SK-N-MC (cell line): ENCODE results near the gene RBM42.
A peak's percentile ranks its signal among the peaks of the same experiment; 100 is the strongest.

Source experiments
- DNase-seq: peaks from one replicate; pipeline ENCODE4 v3.0.0-alpha.2; 2011; ENCODE audit warnings: low read depth, low spot score
- H3K27ac ChIP-seq: fragments of 200-600 bp; sonication (generic); 2 replicates; pipeline ENCODE4 v1.5.1; 2016; ENCODE audit warnings: mixed run types
- H3K36me3 ChIP-seq: fragments of 200-600 bp; sonication (generic); 2 replicates; pipeline ENCODE4 v1.6.1; 2017; ENCODE audit warnings: antibody characterized with exemption, low read length, mixed read lengths; ENCODE audit not compliant: insufficient read depth
- H3K4me3 ChIP-seq: fragments of 200-600 bp; sonication (generic); 2 replicates; pipeline ENCODE4 v1.5.1; 2016
- H3K9ac ChIP-seq: fragments of 200-600 bp; sonication (generic); 2 replicates; pipeline ENCODE4 v1.8.0; 2017; ENCODE audit warnings: mixed run types, mixed read lengths; ENCODE audit not compliant: insufficient read length
- H3K9me3 ChIP-seq: fragments of 200-600 bp; sonication (generic); 2 replicates; pipeline ENCODE4 v1.6.1; 2017; ENCODE audit warnings: low read depth, mild to moderate bottlenecking, antibody characterized with exemption, low read length, moderate library complexity, mixed read lengths
- EZH2 ChIP-seq: fragments of 200-600 bp; sonication (generic); IDR thresholded peaks from one replicate; pipeline ENCODE4 v1.6.1; 2017; ENCODE audit warnings: antibody characterized with exemption
- FOXP2 ChIP-seq: optimal IDR thresholded peaks from 2 replicates; pipeline ENCODE3; 2011; ENCODE audit warnings: mild to moderate bottlenecking, moderate library complexity; ENCODE audit not compliant: insufficient read depth; ENCODE audit errors: extremely low read length, control extremely low read depth
- POLR2AphosphoS5 ChIP-seq: IDR thresholded peaks from 2 replicates; pipeline ENCODE4 v1.6.1; 2012; ENCODE audit warnings: mild to moderate bottlenecking, low read depth, low read length, borderline replicate concordance

The RBM42 gene

GRCh38 chr19:35628264-35628564, 622 bp upstream of the RBM42 start:
- Histone ChIP-seq H3K27ac (peak overlapping the region; percentile 74; the same call in 1 of the 2 replicates), H3K9ac (peak overlapping the region; percentile 91), H3K4me3 (peak overlapping the region; percentile 96), H3K9me3 (no peaks in the 10 kb centered on the region), H3K36me3 (peaks cover 26% of the 10 kb centered on the region)
- no peak for DNase-seq
- TF ChIP-seq POLR2AphosphoS5, result no peak

DNA sequence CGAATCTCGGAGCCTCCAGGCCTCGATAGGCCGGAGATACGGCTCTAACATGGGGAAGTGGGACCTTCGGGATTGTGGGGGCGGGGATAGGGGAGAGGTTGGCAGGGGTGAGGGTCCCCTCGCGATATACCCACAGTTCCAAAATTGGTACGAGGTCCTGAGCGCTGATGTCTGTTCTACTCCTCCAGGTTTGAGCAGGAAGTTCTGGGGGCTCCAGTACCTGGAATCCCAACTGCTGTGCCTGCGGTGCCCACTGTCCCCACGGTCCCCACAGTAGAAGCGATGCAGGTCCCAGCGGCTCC, 447 bp downstream of the RBM42 start:
- Histone ChIP-seq H3K27ac (no peak overlapping the region), H3K36me3 (peaks cover 36% of the 10 kb centered on the region), H3K4me3 (peak overlapping the region; percentile 96), H3K9me3 (no peaks in the 10 kb centered on the region), H3K9ac (peak overlapping the region; percentile 94)
- TF ChIP-seq FOXP2, result no peak
- DNase-seq, result no peak

DNA sequence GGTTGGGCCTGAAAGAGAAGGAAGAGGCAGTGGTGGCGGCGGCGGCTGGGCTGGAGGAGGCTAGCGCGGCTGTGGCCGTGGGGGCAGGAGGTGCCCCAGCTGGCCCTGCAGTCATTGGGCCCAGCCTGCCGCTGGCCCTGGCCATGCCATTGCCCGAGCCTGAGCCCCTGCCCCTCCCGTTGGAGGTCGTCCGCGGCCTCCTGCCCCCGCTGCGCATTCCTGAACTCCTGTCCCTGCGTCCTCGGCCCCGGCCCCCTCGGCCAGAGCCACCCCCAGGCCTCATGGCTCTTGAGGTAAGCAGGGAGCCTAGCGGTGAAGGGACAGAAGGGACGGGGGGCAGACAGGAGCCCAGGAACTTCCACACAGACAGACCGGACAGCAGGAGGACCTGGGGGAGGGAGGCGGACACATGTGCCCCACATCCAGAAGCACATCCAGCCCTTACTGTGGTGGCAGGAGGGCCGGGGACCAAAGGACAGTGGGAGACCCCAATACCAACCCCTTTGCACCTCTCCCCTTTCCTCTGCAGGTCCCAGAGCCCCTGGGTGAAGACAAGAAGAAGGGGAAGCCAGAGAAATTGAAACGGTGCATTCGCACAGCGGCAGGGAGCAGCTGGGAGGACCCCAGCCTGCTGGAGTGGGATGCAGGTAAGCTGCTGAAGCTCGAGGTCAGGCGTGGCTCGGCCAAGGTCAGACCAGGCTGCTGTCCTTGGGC, 5.0 kb downstream of the RBM42 start:
- no peak for TF ChIP-seq POLR2AphosphoS5
- no peak for TF ChIP-seq EZH2
- no peak for TF ChIP-seq FOXP2
- Histone ChIP-seq H3K36me3 (peaks cover 59% of the 10 kb centered on the region), H3K4me3 (no peak overlapping the region), H3K27ac (no peak overlapping the region), H3K9ac (no peak overlapping the region), H3K9me3 (no peaks in the 10 kb centered on the region)
- DNase-seq, result no peak

DNA sequence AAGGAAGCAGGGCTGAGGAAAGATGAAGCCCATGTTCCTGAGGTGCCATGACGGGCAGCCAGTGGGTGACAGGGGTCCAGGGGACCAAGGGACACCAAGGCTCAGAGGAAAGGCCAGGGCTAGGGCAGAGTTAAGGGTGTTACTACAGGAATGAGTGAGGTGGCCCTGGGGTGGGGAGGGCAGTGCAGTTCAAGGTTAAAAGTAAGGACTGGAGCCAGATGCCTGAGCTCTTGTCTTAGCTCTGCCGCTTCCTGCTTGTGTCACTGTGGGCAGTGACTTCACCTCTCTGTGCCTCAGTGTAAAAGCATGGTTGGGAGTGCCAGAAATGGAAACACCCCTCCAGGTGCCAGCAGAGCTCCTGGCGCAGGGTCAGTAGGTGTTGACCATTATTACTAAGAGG, 7.8 kb downstream of the RBM42 start:
- Histone ChIP-seq H3K9me3 (no peaks in the 10 kb centered on the region), H3K9ac (no peak overlapping the region), H3K27ac (no peak overlapping the region), H3K4me3 (no peak overlapping the region), H3K36me3 (peaks cover 47% of the 10 kb centered on the region)
- no peak for TF ChIP-seq EZH2
- TF ChIP-seq POLR2AphosphoS5, result no peak
- TF ChIP-seq FOXP2, result no peak
- DNase-seq, result no peak

DNA sequence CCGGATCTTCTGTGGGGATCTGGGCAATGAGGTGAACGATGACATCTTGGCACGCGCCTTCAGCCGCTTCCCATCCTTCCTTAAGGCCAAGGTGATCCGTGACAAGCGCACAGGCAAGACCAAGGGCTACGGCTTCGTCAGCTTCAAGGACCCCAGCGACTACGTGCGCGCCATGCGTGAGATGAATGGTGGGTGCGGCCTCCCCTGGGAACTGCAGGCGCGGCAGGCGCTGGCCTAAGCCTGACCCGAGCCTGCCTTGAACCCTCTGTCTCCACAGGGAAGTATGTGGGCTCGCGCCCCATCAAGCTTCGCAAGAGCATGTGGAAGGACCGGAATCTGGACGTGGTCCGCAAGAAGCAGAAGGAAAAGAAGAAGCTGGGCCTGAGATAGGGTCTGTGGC, 8.3 kb downstream of the RBM42 start:
- Histone ChIP-seq H3K36me3 (peaks cover 41% of the 10 kb centered on the region; the same call in 1 of the 2 replicates), H3K27ac (no peak overlapping the region), H3K9me3 (no peaks in the 10 kb centered on the region)

DNA sequence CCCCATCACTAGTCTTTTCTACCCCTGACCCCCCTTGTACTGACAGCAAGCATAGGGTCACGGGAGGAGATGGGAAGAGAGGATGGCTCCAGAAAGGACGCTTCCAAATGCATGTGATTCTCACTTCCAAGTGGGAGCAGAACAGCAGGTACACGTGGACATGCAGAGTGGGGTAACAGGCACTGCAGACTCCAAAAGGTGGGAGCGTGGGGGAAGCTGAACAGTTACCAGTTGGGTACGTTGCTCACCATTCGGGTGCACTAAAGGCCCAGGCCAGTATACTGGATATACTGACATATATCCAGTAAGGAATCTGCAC, 10.4 kb downstream of the RBM42 start:
- Histone ChIP-seq H3K36me3 (peaks cover 23% of the 10 kb centered on the region; the same call in 1 of the 2 replicates), H3K27ac (no peak overlapping the region), H3K9ac (no peak overlapping the region), H3K9me3 (no peaks in the 10 kb centered on the region), H3K4me3 (no peak overlapping the region)
- DNase-seq, result no peak
- TF ChIP-seq POLR2AphosphoS5 (no peak), FOXP2 (no peak), EZH2 (no peak)

More for the DNA sequence above, 8.3 kb downstream of the RBM42 start:
- no peak overlapping the region for H3K4me3 ChIP-seq
- no peak for DNase-seq
- TF ChIP-seq POLR2AphosphoS5 (no peak), EZH2 (no peak), FOXP2 (no peak)
- no peak overlapping the region for H3K9ac ChIP-seq

- TF ChIP-seq EZH2 (no peak), POLR2AphosphoS5 (no peak), FOXP2 (no peak)
- H3K36me3 ChIP-seq, result peaks cover 21% of the 10 kb centered on the region; the same call in 1 of the 2 replicates
Observed at GRCh38 chr19:35639863-35640262, 11.0 kb downstream of the RBM42 start.

GRCh38 chr19:35641515-35642151, 12.8 kb downstream of the RBM42 start, which contains the start of gene ETV2:
TSS of gene ETV2 (plus strand) at chr19:35641745. CDS start at chr19:35642461, 716 bp downstream.
- TF ChIP-seq FOXP2 (no peak), POLR2AphosphoS5 (no peak), EZH2 (no peak)
- H3K9me3 ChIP-seq, result no peaks in the 10 kb centered on the region
- no peak within 1 kb of the TSS for H3K4me3 ChIP-seq
- no peak within 1 kb of the TSS for H3K27ac ChIP-seq
- DNase-seq, result no peak
- peaks cover 14% of the 10 kb centered on the region; the same call in 1 of the 2 replicates for H3K36me3 ChIP-seq
- no peak within 1 kb of the TSS for H3K9ac ChIP-seq

More at GRCh38 chr19:35639863-35640262, 11.0 kb downstream of the RBM42 start:
- Histone ChIP-seq H3K4me3 (no peak overlapping the region), H3K9ac (no peak overlapping the region), H3K27ac (no peak overlapping the region), H3K9me3 (no peaks in the 10 kb centered on the region)
- no peak for DNase-seq

DNA sequence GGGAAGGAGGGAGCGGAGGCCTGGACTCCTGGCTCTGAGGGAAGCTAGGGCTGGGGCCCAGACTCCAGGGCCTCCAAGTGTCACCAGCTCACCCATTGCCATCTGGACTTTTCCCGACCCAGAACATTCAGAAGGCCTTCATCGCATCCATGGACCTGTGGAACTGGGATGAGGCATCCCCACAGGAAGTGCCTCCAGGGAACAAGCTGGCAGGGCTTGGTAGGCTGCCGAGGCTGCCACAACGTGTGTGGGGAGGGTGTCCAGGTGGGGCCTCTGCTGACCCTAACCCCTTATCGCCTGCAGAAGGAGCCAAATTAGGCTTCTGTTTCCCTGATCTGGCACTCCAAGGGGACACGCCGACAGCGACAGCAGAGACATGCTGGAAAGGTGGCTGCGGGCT, 13.5 kb downstream of the RBM42 start:
- no peaks in the 10 kb centered on the region for H3K9me3 ChIP-seq
- no peak for DNase-seq
- H3K9ac ChIP-seq, result no peak overlapping the region
- H3K27ac ChIP-seq, result no peak overlapping the region
- TF ChIP-seq FOXP2 (no peak), POLR2AphosphoS5 (no peak), EZH2 (no peak)
- peaks cover 7% of the 10 kb centered on the region; the same call in 1 of the 2 replicates for H3K36me3 ChIP-seq
- H3K4me3 ChIP-seq, result no peak overlapping the region
